Esophagus squamous epithelium (tissue), 4 donors: ENCODE data around the gene TULP4.

ENCODE experiments used
- POLR2A ChIP-seq, 4 donors: fragments of 450-650 bp; IDR thresholded peaks; one replicate each; pipeline ENCODE4 v1.6.1; 2017; ENCODE audit warnings: antibody characterized with exemption in 4 of 4, mild to moderate bottlenecking in 4 of 4, moderate library complexity in 3 of 4
- TF ChIP-seq, protein P1 (sequence below), 6 experiments: fragments of 450-650 bp in 4 of 6; fragments of 200-600 bp in 2 of 6; sonication (generic) in 2 of 6; IDR thresholded peaks; one replicate each; pipeline ENCODE4 v1.5.1; 2016 to 2019; ENCODE audit warnings: antibody characterized with exemption in 6 of 6, mild to moderate bottlenecking in 4 of 6, moderate library complexity in 4 of 6

DNA sequence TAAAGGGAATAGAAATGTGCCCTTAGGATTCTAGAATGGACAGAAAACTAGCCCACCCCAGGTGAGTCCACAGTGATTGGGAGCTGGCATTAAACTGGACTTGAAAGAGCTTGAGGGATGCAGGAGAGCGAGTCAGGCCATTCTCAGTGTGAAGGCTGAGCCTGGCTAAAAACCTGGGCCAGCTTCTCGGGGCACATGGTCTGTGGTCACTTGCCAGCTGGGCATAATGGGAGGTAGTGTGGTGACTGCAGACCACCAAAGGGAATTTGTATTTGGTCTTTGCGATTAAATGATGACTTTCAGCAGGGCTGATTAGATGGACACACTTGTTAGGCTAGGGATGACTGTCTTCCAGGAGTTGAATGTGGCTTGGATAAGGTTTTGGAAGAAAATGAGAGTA lies 71.3 kb downstream of the TULP4 start:
- TF ChIP-seq POLR2A (IDR thresholded peaks at IDR 0.05): no peak
- TF ChIP-seq, protein P1, sequence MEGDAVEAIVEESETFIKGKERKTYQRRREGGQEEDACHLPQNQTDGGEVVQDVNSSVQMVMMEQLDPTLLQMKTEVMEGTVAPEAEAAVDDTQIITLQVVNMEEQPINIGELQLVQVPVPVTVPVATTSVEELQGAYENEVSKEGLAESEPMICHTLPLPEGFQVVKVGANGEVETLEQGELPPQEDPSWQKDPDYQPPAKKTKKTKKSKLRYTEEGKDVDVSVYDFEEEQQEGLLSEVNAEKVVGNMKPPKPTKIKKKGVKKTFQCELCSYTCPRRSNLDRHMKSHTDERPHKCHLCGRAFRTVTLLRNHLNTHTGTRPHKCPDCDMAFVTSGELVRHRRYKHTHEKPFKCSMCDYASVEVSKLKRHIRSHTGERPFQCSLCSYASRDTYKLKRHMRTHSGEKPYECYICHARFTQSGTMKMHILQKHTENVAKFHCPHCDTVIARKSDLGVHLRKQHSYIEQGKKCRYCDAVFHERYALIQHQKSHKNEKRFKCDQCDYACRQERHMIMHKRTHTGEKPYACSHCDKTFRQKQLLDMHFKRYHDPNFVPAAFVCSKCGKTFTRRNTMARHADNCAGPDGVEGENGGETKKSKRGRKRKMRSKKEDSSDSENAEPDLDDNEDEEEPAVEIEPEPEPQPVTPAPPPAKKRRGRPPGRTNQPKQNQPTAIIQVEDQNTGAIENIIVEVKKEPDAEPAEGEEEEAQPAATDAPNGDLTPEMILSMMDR (IDR thresholded peaks at IDR 0.05): no peak
